GM23248 (cell line): ENCODE results near the gene CD86. TPM values are rescaled to one million over a fixed set of nuclear protein-coding genes. Genes with fewer than 3 reads are reported as not detected.

Experiments
- DNase-seq: peaks from one replicate; pipeline ENCODE4 v3.0.0-alpha.2; 2015
- H2AFZ ChIP-seq: fragments of 200-600 bp; sonication (generic); 2 replicates; pipeline ENCODE4 v1.6.1; 2016; ENCODE audit warnings: antibody characterized with exemption
- H3F3A ChIP-seq: fragments of 200-600 bp; sonication (generic); 2 replicates; pipeline ENCODE4 v1.6.1; 2016; ENCODE audit warnings: mild to moderate bottlenecking, antibody characterized with exemption, mixed run types; ENCODE audit not compliant: insufficient read depth
- H3K27ac ChIP-seq: fragments of 200-600 bp; sonication (generic); 2 replicates; pipeline ENCODE4 v1.5.1; 2016; ENCODE audit warnings: mild to moderate bottlenecking
- H3K27me3 ChIP-seq: fragments of 200-600 bp; sonication (generic); replicated peaks from 2 replicates; pipeline ENCODE4 v1.6.1; 2016; ENCODE audit warnings: mild to moderate bottlenecking; ENCODE audit not compliant: insufficient read depth
- H3K36me3 ChIP-seq: fragments of 200-600 bp; sonication (generic); 2 replicates; pipeline ENCODE4 v1.6.1; 2016; ENCODE audit warnings: low read depth, mild to moderate bottlenecking
- H3K4me1 ChIP-seq: fragments of 200-600 bp; sonication (generic); 2 replicates; pipeline ENCODE4 v1.6.1; 2016; ENCODE audit warnings: mild to moderate bottlenecking; ENCODE audit not compliant: insufficient read depth
- H3K4me2 ChIP-seq: fragments of 200-600 bp; sonication (generic); one replicate; pipeline ENCODE4 v1.6.1; 2016; ENCODE audit warnings: mild to moderate bottlenecking; ENCODE audit not compliant: unreplicated experiment
- H3K4me3 ChIP-seq: fragments of 200-600 bp; sonication (generic); 2 replicates; pipeline ENCODE4 v1.5.1; 2016; ENCODE audit warnings: mild to moderate bottlenecking
- H3K79me2 ChIP-seq: fragments of 200-600 bp; sonication (generic); 2 replicates; pipeline ENCODE4 v1.6.1; 2016; ENCODE audit warnings: mild to moderate bottlenecking; ENCODE audit not compliant: insufficient read depth
- H3K9ac ChIP-seq: fragments of 200-600 bp; sonication (generic); 2 replicates; pipeline ENCODE4 v1.6.1; 2016; ENCODE audit warnings: mild to moderate bottlenecking
- H3K9me2 ChIP-seq: fragments of 200-600 bp; sonication (generic); 2 replicates; pipeline ENCODE4 v1.6.1; 2016; ENCODE audit warnings: mixed run types, mild to moderate bottlenecking, moderate library complexity; ENCODE audit not compliant: insufficient read depth
- H3K9me3 ChIP-seq: fragments of 200-600 bp; sonication (generic); one replicate; pipeline ENCODE4 v1.6.1; 2017; ENCODE audit warnings: low read depth
- H4K20me1 ChIP-seq: fragments of 200-600 bp; sonication (generic); 2 replicates; pipeline ENCODE4 v1.6.0; 2016; ENCODE audit not compliant: insufficient read depth
- EZH2 ChIP-seq: fragments of 200-600 bp; sonication (generic); IDR thresholded peaks from 2 replicates; pipeline ENCODE4 v1.6.1; 2018; ENCODE audit warnings: antibody characterized with exemption, mild to moderate bottlenecking; ENCODE audit not compliant: insufficient read depth, poor library complexity, severe bottlenecking
- EZH2phosphoT487 ChIP-seq: fragments of 200-600 bp; sonication (generic); IDR thresholded peaks from 2 replicates; pipeline ENCODE4 v1.6.1; 2018; ENCODE audit warnings: antibody characterized with exemption, moderate library complexity, mild to moderate bottlenecking, low read depth; ENCODE audit not compliant: insufficient read depth
- WGBS, 2 experiments: methylation state at CpG; one replicate each; pipeline ENCODE4 v1.1.6; 2015 to 2017; ENCODE audit warnings: low lambda C conversion rate in 2 of 2, low coverage in 1 of 2; ENCODE audit errors: missing lambda C conversion rate in 2 of 2; 5-methylcytosine and 5-hydroxymethylcytosine counted together
- in situ Hi-C: fragments of 300-500 bp; cut with MboI; formaldehyde crosslinking; loops from 2 replicates; pipeline ENCODE4 v1.15.0; 2020
- polyA plus RNA-seq: library from polyadenylated mRNA; unstranded; fragments of >200 nt; fragmentation: Nextera tagmentation; extraction: Ambion mirVana; gene quantifications from 2 replicates; pipeline ENCODE4 v1.2.1, GENCODE V29; 2016
- total RNA-seq: library from RNA; depleted of rRNA; stranded (reverse); fragments of >200 nt; shearing (Covaris generic); gene quantifications from 2 replicates; pipeline ENCODE4 v1.2.3, GENCODE V29; 2014

The CD86 gene
- total and polyA plus RNA-seq, 2 experiments from 2014 or later: not detected

- H3K4me1 ChIP-seq: no peaks in the 10 kb centered on the region
- H4K20me1 ChIP-seq: no peaks in the 10 kb centered on the region
- H3K27me3 ChIP-seq: peaks cover 25% of the 10 kb centered on the region
- H3K79me2 ChIP-seq: no peaks in the 10 kb centered on the region
- H3K36me3 ChIP-seq: no peaks in the 10 kb centered on the region
- 5 to 6% methylated on average over 34 to 41 of the region's 43 CpGs for WGBS, 2 experiments
- H3F3A ChIP-seq: no peaks in the 10 kb centered on the region
- no peak within 1 kb of the TSS for H3K9ac ChIP-seq
- no peak within 1 kb of the TSS for H2AFZ ChIP-seq
- in situ Hi-C loops: no loop called here
- DNase-seq: no peak
- no peak within 1 kb of the TSS for H3K4me2 ChIP-seq
- no peaks in the 10 kb centered on the region for H3K9me2 ChIP-seq
- H3K4me3 ChIP-seq: no peak within 1 kb of the TSS
- TF ChIP-seq EZH2phosphoT487 (no peak), EZH2 (no peak)
- H3K9me3 ChIP-seq: no peaks in the 10 kb centered on the region
- H3K27ac ChIP-seq: no peak within 1 kb of the TSS
Observed at GRCh38 chr3:122021811-122022401, 33.3 kb upstream of the CD86 start, which contains the start of gene ILDR1. Gene ILDR1, minus strand, starts transcription at chr3:122022247. Its CDS starts 170 bp downstream, at chr3:122022077.

GRCh38 chr3:122023335-122023910 is 31.7 kb upstream of the CD86 start:
- in situ Hi-C loops: no loop called here
- no peak overlapping the region for H3K9ac ChIP-seq
- TF ChIP-seq EZH2phosphoT487: no peak

GRCh38 chr3:122024800-122025199 is 30.4 kb upstream of the CD86 start:
- Histone ChIP-seq H3F3A (no peaks in the 10 kb centered on the region), H3K4me1 (no peaks in the 10 kb centered on the region), H3K79me2 (no peaks in the 10 kb centered on the region), H3K36me3 (no peaks in the 10 kb centered on the region), H3K9me2 (no peaks in the 10 kb centered on the region), H3K27ac (no peak overlapping the region), H3K9ac (no peak overlapping the region), H3K4me3 (no peak overlapping the region), H3K9me3 (no peaks in the 10 kb centered on the region), H4K20me1 (no peaks in the 10 kb centered on the region), H3K27me3 (peaks cover 25% of the 10 kb centered on the region), H3K4me2 (no peak overlapping the region), H2AFZ (no peak overlapping the region)
- DNase-seq: no peak
- in situ Hi-C loops: no loop called here
- TF ChIP-seq EZH2phosphoT487 (no peak), EZH2 (no peak)
- 7 to 8% methylated on average over 2 of the region's 2 CpGs for WGBS, 2 experiments

More at GRCh38 chr3:122023335-122023910, 31.7 kb upstream of the CD86 start:
- H4K20me1 ChIP-seq: no peaks in the 10 kb centered on the region
- H3F3A ChIP-seq: no peaks in the 10 kb centered on the region
- peaks cover 25% of the 10 kb centered on the region for H3K27me3 ChIP-seq
- no peak overlapping the region for H3K27ac ChIP-seq
- 46 to 50% methylated on average over 8 of the region's 8 CpGs for WGBS, 2 experiments
- no peaks in the 10 kb centered on the region for H3K4me1 ChIP-seq
- no peaks in the 10 kb centered on the region for H3K79me2 ChIP-seq
- no peak overlapping the region for H3K4me3 ChIP-seq
- DNase-seq: no peak
- no peaks in the 10 kb centered on the region for H3K36me3 ChIP-seq
- H3K9me2 ChIP-seq: no peaks in the 10 kb centered on the region
- H3K4me2 ChIP-seq: no peak overlapping the region
- H3K9me3 ChIP-seq: no peaks in the 10 kb centered on the region
- H2AFZ ChIP-seq: no peak overlapping the region

GRCh38 chr3:122025296-122025695 is 29.9 kb upstream of the CD86 start:
- Histone ChIP-seq H3K4me1 (no peaks in the 10 kb centered on the region), H4K20me1 (no peaks in the 10 kb centered on the region), H3F3A (no peaks in the 10 kb centered on the region), H3K4me2 (no peak overlapping the region), H3K27ac (no peak overlapping the region), H3K9ac (no peak overlapping the region), H3K36me3 (no peaks in the 10 kb centered on the region), H3K9me2 (no peaks in the 10 kb centered on the region), H3K27me3 (peaks cover 22% of the 10 kb centered on the region), H3K4me3 (no peak overlapping the region), H2AFZ (no peak overlapping the region), H3K9me3 (no peaks in the 10 kb centered on the region), H3K79me2 (no peaks in the 10 kb centered on the region)
- no peak for DNase-seq
- in situ Hi-C loops: no loop called here
- no peak for TF ChIP-seq EZH2phosphoT487
- no peak for TF ChIP-seq EZH2
